ENCODE data around the gene TTLL3. TPM values are rescaled to one million over a fixed set of nuclear protein-coding genes. Genes with fewer than 3 reads are reported as not detected.
A peak's percentile ranks its signal among the peaks of the same experiment; 100 is the strongest.
"Not testable (repeated sequence)": the region's sequence is repeated elsewhere in the genome, so short reads cannot be mapped to it uniquely, and the experiment has no call there.

The TTLL3 gene
- total RNA-seq, 1 experiment from 2014 or later = 15.7 TPM

DNA sequence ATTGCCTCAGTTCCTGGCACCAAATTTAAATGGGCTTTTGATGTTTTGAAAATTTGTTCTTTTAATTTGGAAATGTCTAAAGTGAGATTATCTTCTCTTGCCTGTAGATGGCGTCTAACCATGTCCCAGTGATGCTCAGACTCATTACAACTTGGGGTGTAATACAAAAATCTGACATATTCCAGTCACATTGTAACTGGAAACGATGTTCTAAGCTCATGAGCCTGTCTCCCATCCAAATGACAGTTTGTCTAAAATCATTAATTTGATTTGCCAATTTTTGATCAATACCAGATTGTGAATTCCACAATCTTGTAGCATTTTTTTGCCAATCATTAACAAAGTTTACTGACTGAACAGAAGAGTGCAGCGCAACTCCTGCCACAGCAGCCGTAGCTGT, 38.8 kb downstream of the TTLL3 start:
- ATAC-seq; H3K4me3 ChIP-seq (ENCODE audit: low read depth in 2 of 2, low read length in 2 of 2): not testable (repeated sequence)

DNA sequence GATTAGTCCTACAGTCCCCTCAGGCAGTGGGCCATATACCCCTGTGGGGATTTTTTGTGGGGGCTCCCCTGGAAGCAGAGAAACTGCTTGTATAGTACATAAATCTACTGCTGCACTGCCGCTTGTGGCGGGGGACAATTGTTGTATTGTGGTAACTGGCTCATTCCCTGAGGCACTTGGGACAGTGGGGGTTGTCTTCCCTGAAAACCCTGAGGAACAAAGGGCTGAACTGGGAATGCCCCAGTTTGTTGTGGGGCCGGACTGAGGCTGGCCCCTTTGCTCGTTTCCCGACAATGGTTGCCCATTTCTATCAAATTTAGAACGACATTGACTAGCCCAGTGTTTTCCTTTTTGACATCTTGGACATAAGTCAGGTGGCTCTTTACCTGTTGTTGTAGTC, 41.3 kb downstream of the TTLL3 start:
- POLR2A ChIA-PET; BruUV-seq (replicated peaks); DNase-seq (ENCODE audit: low read depth, low spot score); H3K27ac ChIP-seq (ENCODE audit: low read length); CTCF ChIA-PET; H3K27me3 ChIP-seq (ENCODE audit: control insufficient read depth, insufficient read depth, low read length); H3K9me3 ChIP-seq (ENCODE audit: control insufficient read depth, insufficient read depth, low read depth, low read length); H3K4me1 ChIP-seq (ENCODE audit: control insufficient read depth, insufficient read depth, low read length); H3K36me3 ChIP-seq (ENCODE audit: control insufficient read depth, insufficient read depth, low read length); ATAC-seq; intact Hi-C loops (cut with micrococcal nuclease; ENCODE audit: unreplicated experiment); H3K4me3 ChIP-seq (ENCODE audit: low read depth in 2 of 2, low read length in 2 of 2); in situ Hi-C loops (cut with HindIII; ENCODE audit: low pct_unique_long_range_greater_than_20kb, low sequenced_read_pairs): not testable (repeated sequence)

More for the DNA sequence above, 38.8 kb downstream of the TTLL3 start:
- DNase-seq (ENCODE audit: low read depth, low spot score); H3K27ac ChIP-seq (ENCODE audit: low read length); in situ Hi-C loops (cut with HindIII; ENCODE audit: low pct_unique_long_range_greater_than_20kb, low sequenced_read_pairs); BruUV-seq (replicated peaks); CTCF ChIA-PET; H3K36me3 ChIP-seq (ENCODE audit: control insufficient read depth, insufficient read depth, low read length); H3K4me1 ChIP-seq (ENCODE audit: control insufficient read depth, insufficient read depth, low read length); POLR2A ChIA-PET; H3K27me3 ChIP-seq (ENCODE audit: control insufficient read depth, insufficient read depth, low read length); H3K9me3 ChIP-seq (ENCODE audit: control insufficient read depth, insufficient read depth, low read depth, low read length): not testable (repeated sequence)
- TF ChIP-seq, protein P1, sequence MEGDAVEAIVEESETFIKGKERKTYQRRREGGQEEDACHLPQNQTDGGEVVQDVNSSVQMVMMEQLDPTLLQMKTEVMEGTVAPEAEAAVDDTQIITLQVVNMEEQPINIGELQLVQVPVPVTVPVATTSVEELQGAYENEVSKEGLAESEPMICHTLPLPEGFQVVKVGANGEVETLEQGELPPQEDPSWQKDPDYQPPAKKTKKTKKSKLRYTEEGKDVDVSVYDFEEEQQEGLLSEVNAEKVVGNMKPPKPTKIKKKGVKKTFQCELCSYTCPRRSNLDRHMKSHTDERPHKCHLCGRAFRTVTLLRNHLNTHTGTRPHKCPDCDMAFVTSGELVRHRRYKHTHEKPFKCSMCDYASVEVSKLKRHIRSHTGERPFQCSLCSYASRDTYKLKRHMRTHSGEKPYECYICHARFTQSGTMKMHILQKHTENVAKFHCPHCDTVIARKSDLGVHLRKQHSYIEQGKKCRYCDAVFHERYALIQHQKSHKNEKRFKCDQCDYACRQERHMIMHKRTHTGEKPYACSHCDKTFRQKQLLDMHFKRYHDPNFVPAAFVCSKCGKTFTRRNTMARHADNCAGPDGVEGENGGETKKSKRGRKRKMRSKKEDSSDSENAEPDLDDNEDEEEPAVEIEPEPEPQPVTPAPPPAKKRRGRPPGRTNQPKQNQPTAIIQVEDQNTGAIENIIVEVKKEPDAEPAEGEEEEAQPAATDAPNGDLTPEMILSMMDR (IDR thresholded peaks at IDR 0.05) = peak; percentile 76
- intact Hi-C loops (cut with micrococcal nuclease; ENCODE audit: unreplicated experiment) = loop anchor here (10.0 kb wide), 1 partner anchor 76 kb away; no protein-coding TSS in a partner anchor

DNA sequence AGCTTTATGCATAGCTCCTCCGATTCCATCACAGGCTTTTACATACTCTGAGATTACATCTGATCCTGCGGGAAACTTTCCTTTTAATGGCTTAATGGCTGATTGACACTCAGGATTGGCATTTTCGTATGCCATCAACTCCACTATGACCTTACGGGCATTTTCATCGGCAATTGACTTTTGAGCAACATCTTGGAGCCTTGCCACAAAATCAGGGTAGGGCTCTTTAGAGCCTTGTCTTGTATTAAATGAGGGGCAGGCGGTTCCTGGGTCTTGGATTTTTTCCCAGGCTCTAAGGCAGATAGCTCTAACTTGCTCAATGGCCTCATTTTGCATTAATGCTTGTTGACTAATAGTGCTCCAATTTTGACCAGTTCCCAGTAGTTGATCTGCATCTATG, 41.9 kb downstream of the TTLL3 start:
- H3K9me3 ChIP-seq (ENCODE audit: control insufficient read depth, insufficient read depth, low read depth, low read length); H3K4me3 ChIP-seq (ENCODE audit: low read depth in 2 of 2, low read length in 2 of 2); in situ Hi-C loops (cut with HindIII; ENCODE audit: low pct_unique_long_range_greater_than_20kb, low sequenced_read_pairs); H3K27me3 ChIP-seq (ENCODE audit: control insufficient read depth, insufficient read depth, low read length); H3K36me3 ChIP-seq (ENCODE audit: control insufficient read depth, insufficient read depth, low read length); POLR2A ChIA-PET; H3K4me1 ChIP-seq (ENCODE audit: control insufficient read depth, insufficient read depth, low read length); H3K27ac ChIP-seq (ENCODE audit: low read length); BruUV-seq (replicated peaks); DNase-seq (ENCODE audit: low read depth, low spot score); intact Hi-C loops (cut with micrococcal nuclease; ENCODE audit: unreplicated experiment); ATAC-seq; CTCF ChIA-PET: not testable (repeated sequence)

DNA sequence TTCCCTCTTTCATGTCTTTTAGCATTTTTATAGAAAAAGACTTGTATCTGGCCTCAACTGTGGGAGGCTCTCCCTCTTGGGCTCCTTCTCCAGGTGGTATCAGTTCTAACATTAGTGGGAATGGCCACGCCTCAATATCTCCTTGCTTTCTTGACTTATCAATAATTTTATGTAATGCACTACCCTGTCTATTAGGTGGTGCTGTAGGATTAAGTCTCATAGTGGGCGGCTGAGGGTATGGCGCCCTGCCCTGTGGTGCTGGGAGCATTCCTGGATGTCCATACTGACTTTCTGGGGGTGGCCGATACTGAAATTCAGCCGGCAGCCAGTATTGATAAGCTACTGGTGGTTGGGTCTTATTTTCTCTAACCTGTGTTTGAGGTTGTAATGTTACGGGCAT, 42.5 kb downstream of the TTLL3 start:
- ATAC-seq (no peak), DNase-seq (ENCODE audit: low read depth, low spot score) (no peak)
- no peak for TF ChIP-seq POLR2AphosphoS5 (IDR thresholded peaks at IDR 0.05; ENCODE audit: low read depth, low read length)
- no peak for TF ChIP-seq SIN3A (IDR thresholded peaks at IDR 0.05; ENCODE audit: borderline replicate concordance, insufficient read depth, low read depth, low read length)
- TF ChIP-seq, protein P1 (IDR thresholded peaks at IDR 0.05) = no peak
- TF ChIP-seq TCF7L2 (IDR thresholded peaks at IDR 0.05; ENCODE audit: low read depth, low read length) = no peak
- TF ChIP-seq, protein P2, sequence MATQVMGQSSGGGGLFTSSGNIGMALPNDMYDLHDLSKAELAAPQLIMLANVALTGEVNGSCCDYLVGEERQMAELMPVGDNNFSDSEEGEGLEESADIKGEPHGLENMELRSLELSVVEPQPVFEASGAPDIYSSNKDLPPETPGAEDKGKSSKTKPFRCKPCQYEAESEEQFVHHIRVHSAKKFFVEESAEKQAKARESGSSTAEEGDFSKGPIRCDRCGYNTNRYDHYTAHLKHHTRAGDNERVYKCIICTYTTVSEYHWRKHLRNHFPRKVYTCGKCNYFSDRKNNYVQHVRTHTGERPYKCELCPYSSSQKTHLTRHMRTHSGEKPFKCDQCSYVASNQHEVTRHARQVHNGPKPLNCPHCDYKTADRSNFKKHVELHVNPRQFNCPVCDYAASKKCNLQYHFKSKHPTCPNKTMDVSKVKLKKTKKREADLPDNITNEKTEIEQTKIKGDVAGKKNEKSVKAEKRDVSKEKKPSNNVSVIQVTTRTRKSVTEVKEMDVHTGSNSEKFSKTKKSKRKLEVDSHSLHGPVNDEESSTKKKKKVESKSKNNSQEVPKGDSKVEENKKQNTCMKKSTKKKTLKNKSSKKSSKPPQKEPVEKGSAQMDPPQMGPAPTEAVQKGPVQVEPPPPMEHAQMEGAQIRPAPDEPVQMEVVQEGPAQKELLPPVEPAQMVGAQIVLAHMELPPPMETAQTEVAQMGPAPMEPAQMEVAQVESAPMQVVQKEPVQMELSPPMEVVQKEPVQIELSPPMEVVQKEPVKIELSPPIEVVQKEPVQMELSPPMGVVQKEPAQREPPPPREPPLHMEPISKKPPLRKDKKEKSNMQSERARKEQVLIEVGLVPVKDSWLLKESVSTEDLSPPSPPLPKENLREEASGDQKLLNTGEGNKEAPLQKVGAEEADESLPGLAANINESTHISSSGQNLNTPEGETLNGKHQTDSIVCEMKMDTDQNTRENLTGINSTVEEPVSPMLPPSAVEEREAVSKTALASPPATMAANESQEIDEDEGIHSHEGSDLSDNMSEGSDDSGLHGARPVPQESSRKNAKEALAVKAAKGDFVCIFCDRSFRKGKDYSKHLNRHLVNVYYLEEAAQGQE (IDR thresholded peaks at IDR 0.05; ENCODE audit: insufficient read depth in 1 of 2, low read depth in 2 of 2, low read length in 1 of 2) = no peak
- no peaks in the 10 kb centered on the region for H3K4me1 ChIP-seq (ENCODE audit: control insufficient read depth, insufficient read depth, low read length)
- no peaks in the 10 kb centered on the region for H3K27me3 ChIP-seq (ENCODE audit: control insufficient read depth, insufficient read depth, low read length)
- intact Hi-C loops (cut with micrococcal nuclease; ENCODE audit: unreplicated experiment) = no loop called here
- in situ Hi-C loops (cut with HindIII; ENCODE audit: low pct_unique_long_range_greater_than_20kb, low sequenced_read_pairs) = no loop called here
- no peaks in the 10 kb centered on the region for H3K36me3 ChIP-seq (ENCODE audit: control insufficient read depth, insufficient read depth, low read length)
- H3K4me3 ChIP-seq (ENCODE audit: low read depth in 2 of 2, low read length in 2 of 2) = no peak overlapping the region
- POLR2A ChIA-PET = no interaction called here
- no peak overlapping the region for H3K27ac ChIP-seq (ENCODE audit: low read length)
- CTCF ChIA-PET = interaction anchor here (0.6 kb wide), 1 partner anchor 27 kb away, joined by 3 read pairs; the partner anchor contains the start of gene CIDEC
- BruUV-seq (replicated peaks) = no TSS peak
- no peaks in the 10 kb centered on the region for H3K9me3 ChIP-seq (ENCODE audit: control insufficient read depth, insufficient read depth, low read depth, low read length)

DNA sequence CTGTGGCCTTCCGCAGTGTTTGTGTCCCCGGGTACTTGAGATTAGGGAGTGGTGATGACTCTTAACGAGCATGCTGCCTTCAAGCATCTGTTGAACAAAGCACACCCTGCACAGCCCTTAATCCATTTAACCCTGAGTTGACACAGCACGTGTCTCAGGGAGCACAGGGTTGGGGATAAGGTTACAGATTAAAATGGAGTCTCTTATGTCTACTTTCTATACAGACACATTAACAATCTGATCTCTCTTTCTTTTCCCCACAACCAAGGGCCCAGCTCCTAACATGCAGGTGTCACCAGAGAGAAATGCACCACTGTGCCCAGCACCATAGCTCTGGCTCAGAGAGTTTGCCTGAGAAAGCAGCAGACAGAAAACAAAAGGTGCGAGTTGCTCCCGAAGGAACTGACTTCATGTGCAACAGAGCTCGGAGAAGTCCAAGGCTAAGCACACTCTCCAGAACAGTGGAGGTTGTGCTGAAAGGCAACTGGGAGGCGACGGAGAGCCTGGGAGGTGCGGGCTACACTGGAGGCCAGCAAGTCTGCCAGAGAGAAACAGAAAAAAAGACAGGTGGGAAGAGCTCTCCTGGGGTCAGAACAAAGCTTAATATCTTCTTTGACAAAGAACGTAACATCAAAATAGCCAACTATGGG, 44.4 kb downstream of the TTLL3 start:
- H3K27ac ChIP-seq (ENCODE audit: low read length); H3K4me1 ChIP-seq (ENCODE audit: control insufficient read depth, insufficient read depth, low read length); in situ Hi-C loops (cut with HindIII; ENCODE audit: low pct_unique_long_range_greater_than_20kb, low sequenced_read_pairs); intact Hi-C loops (cut with micrococcal nuclease; ENCODE audit: unreplicated experiment); H3K9me3 ChIP-seq (ENCODE audit: control insufficient read depth, insufficient read depth, low read depth, low read length); H3K4me3 ChIP-seq (ENCODE audit: low read depth in 2 of 2, low read length in 2 of 2); BruUV-seq (replicated peaks); H3K27me3 ChIP-seq (ENCODE audit: control insufficient read depth, insufficient read depth, low read length); POLR2A ChIA-PET; DNase-seq (ENCODE audit: low read depth, low spot score); ATAC-seq; CTCF ChIA-PET; H3K36me3 ChIP-seq (ENCODE audit: control insufficient read depth, insufficient read depth, low read length): not testable (repeated sequence)
